Activated T-helper 2 cell treated with anti-CD3 and anti-CD28 coated beads, Interferon-gamma antibody, Interleukin-2, Interleukin-4, amounts not matched to agents 10 μg/mL and 5 μg/mL and 100 μg/mL, durations not matched to agents 14 hours and 24 hours and 36 hours (primary cell): Measurements from ENCODE around the gene TSPAN33. TPM values are rescaled to one million over a fixed set of nuclear protein-coding genes. Genes with fewer than 3 reads are reported as not detected.

ENCODE experiments used
- total RNA-seq: library from RNA; stranded (reverse); gene quantifications from 2 replicates; pipeline ENCODE4 v1.2.3, GENCODE V29; 2022

Gene TSPAN33
- total RNA-seq, 1 donor from 2014 or later = 5.5 TPM

Other genes starting within 250 kb of the TSPAN33 start
- not detected in 2 replicates for gene KCP, start 234.0 kb upstream of the TSPAN33 start, total RNA-seq
- gene IRF5, start 206.8 kb upstream of the TSPAN33 start, total RNA-seq = 25.0 and 26.0 TPM in 2 replicates
- 53.3 and 53.7 TPM in 2 replicates for gene TNPO3, start 89.6 kb upstream of the TSPAN33 start, total RNA-seq
- gene SMO, start 43.9 kb downstream of the TSPAN33 start, total RNA-seq = 0.64 and 0.89 TPM in 2 replicates
- gene AHCYL2, start 80.3 kb downstream of the TSPAN33 start, total RNA-seq = 14.7 and 15.1 TPM in 2 replicates